ENCODE data around the gene FBL.
"Not testable (repeated sequence)": the region's sequence is repeated elsewhere in the genome, so short reads cannot be mapped to it uniquely, and the experiment has no call there.

- TF ChIP-seq EZH2 (IDR thresholded peaks at IDR 0.05; ENCODE audit: insufficient read depth, poor library complexity, severe bottlenecking); EZH2phosphoT487 (IDR thresholded peaks at IDR 0.05; ENCODE audit: insufficient read depth, low read depth): not testable (repeated sequence)
These were observed 39.8 kb upstream of the FBL start for GRCh38 chr19:39885821-39886554.

Measured in GM23248 (cell line).